Pancreas (tissue), 10 donors: ENCODE data around the gene MB21D2. TPM values are rescaled to one million over a fixed set of nuclear protein-coding genes. Genes with fewer than 3 reads are reported as not detected.

ENCODE experiments used
- ATAC-seq, 4 donors: fragments of 200-7000 bp; cut with Tn5 transposase; one replicate each; pipeline versions ENCODE4 v1.8.0 to v1.9.1; 2020; ENCODE audit warnings: mild to moderate bottlenecking in 4 of 4, moderate library complexity in 4 of 4
- DNase-seq, 6 donors: peaks; one replicate each; pipeline ENCODE4 v3.0.0-alpha.2; 2020
- FAIRE-seq: peaks from 2 replicates; lab custom pipeline; 2012; peaks lifted over from hg19 to GRCh38; lab: Jason Lieb, UNC
- H3K27ac ChIP-seq, 4 donors: fragments of 200-600 bp; sonication (generic); 1 replicate in 3 of 4; 2 replicates in 1 of 4; pipeline versions ENCODE4 v1.5.0 to v1.8.0; 2020
- H3K27me3 ChIP-seq, 4 donors: fragments of 200-600 bp; one replicate each; pipeline ENCODE4 v1.8.0; 2021
- H3K36me3 ChIP-seq, 3 donors: fragments of 200-600 bp; sonication (generic) in 1 of 3; one replicate each; pipeline versions ENCODE4 v1.5.0 to v1.8.0; 2020 to 2021
- H3K4me1 ChIP-seq, 3 donors: fragments of 200-600 bp; one replicate each; pipeline ENCODE4 v1.8.0; 2021
- H3K4me3 ChIP-seq, 4 donors: fragments of 200-600 bp; sonication (generic) in 2 of 4; one replicate each; pipeline versions ENCODE4 v1.5.0 to v1.8.0; 2020 to 2021
- H3K9me3 ChIP-seq, 4 donors: fragments of 200-600 bp; one replicate each; pipeline ENCODE4 v1.8.0; 2021
- WGBS, 2 donors: extraction: QIAGEN DNeasy Blood & Tissue Kit; methylation state at CpG; one replicate each; pipeline ENCODE4 v1.1.7; 2013; 5-methylcytosine and 5-hydroxymethylcytosine counted together
- intact Hi-C, 3 donors: fragments of 100-400 bp; cut with DNase I; formaldehyde crosslinking; loops; one replicate each; pipeline versions ENCODE4 v1.11.1 to v1.14.2; 2022
- polyA plus RNA-seq, 2 donors: library from polyadenylated mRNA; stranded (reverse); fragments of 200-250 nt; gene quantifications; one replicate each; pipeline ENCODE4 v1.2.3, GENCODE V29; 2013
- total RNA-seq, 6 donors: library from RNA; stranded (reverse); fragmentation: NEBNext Ultra II Directional in 4 of 6; extraction: Animal tissue kit (Norgen Biotek cat#: 25700) in 4 of 6; gene quantifications; one replicate each; pipeline versions ENCODE4 v1.2.1 to v1.2.4, GENCODE V29; 2021 to 2023
- TF ChIP-seq, protein P1 (sequence below), 4 donors: fragments of 200-600 bp; sonication (generic) in 3 of 4; IDR thresholded peaks; one replicate each; pipeline versions ENCODE4 v1.5.0 to v1.8.0; 2021; ENCODE audit warnings: antibody characterized with exemption in 4 of 4
- donor health status: healthy with polysubstance abuse.
- donor health status: DM: no; HTN: no; CAD: no; lungs with moderate emphysema.
- donor health status: DM: no; HTN: no; CAD: no.
- donor health status: control.
- donor health status: control.
- donor health status: Bipolar disorder and iron deficiency.
- donor health status: DM: yes; HTN: yes; CAD: no.
- donor health status: DM: no; HTN: no; CAD: no.
- donor health status: DM: no; HTN: no; CAD: no.
- donor health status: DM: yes; HTN: yes; CAD: no.

MB21D2 gene
- total and polyA plus RNA-seq, 8 donors, result 0.37 to 2.3 (median 0.94) TPM

DNA sequence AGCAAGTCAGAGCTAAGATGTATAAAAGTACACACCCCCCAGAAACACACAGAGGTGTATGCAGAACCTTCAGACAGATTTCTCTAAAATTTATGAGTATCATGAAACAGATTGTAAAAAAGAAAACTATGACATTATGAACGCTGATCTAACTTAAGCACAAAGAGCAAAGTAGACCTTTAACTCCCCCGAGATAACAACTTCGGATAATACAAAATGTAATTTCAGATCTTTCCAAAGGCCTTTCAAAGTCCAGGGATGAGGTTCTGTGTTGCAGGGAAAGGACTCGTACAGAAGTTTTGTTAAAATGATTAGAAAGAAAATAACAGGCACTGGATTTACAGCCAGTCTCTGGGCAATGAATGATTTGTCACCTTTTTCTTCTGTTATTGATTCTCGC is 97.5 kb downstream of the MB21D2 start:
- DNase-seq (no peak), ATAC-seq (no peak), FAIRE-seq (no peak)
- Histone ChIP-seq H3K27ac (no peak overlapping the region), H3K9me3 (no peaks in the 10 kb centered on the region), H3K27me3 (no peaks in the 10 kb centered on the region), H3K4me1 (no peaks in the 10 kb centered on the region), H3K36me3 (no peaks in the 10 kb centered on the region), H3K4me3 (no peak overlapping the region)
- TF ChIP-seq, protein P1, sequence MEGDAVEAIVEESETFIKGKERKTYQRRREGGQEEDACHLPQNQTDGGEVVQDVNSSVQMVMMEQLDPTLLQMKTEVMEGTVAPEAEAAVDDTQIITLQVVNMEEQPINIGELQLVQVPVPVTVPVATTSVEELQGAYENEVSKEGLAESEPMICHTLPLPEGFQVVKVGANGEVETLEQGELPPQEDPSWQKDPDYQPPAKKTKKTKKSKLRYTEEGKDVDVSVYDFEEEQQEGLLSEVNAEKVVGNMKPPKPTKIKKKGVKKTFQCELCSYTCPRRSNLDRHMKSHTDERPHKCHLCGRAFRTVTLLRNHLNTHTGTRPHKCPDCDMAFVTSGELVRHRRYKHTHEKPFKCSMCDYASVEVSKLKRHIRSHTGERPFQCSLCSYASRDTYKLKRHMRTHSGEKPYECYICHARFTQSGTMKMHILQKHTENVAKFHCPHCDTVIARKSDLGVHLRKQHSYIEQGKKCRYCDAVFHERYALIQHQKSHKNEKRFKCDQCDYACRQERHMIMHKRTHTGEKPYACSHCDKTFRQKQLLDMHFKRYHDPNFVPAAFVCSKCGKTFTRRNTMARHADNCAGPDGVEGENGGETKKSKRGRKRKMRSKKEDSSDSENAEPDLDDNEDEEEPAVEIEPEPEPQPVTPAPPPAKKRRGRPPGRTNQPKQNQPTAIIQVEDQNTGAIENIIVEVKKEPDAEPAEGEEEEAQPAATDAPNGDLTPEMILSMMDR (IDR thresholded peaks at IDR 0.05), result no peak
- intact Hi-C loops, result no loop called here
- 76 to 78% methylated on average over 5 of the region's 5 CpGs for WGBS, 2 donors

- intact Hi-C loops, result loop anchor here (5.0 to 10.0 kb wide), 3 partner anchors 216 to 756 kb away; no protein-coding TSS in a partner anchor
- H3K27ac ChIP-seq, result no peak overlapping the region
- no peaks in the 10 kb centered on the region for H3K9me3 ChIP-seq
- no peaks in the 10 kb centered on the region for H3K36me3 ChIP-seq
- H3K4me3 ChIP-seq, result no peak overlapping the region
- FAIRE-seq, result no peak
- ATAC-seq, result peak in 2 of 4 donors; percentile 68 to 72
- no peaks in the 10 kb centered on the region for H3K4me1 ChIP-seq
- no peaks in the 10 kb centered on the region for H3K27me3 ChIP-seq
- TF ChIP-seq, protein P1 (IDR thresholded peaks at IDR 0.05), result no peak
- DNase-seq, result no peak
- WGBS, 2 donors, result 75 to 84% methylated on average over 7 of the region's 7 CpGs
Measured at GRCh38 chr3:192819001-192819569, 98.6 kb downstream of the MB21D2 start.

DNA sequence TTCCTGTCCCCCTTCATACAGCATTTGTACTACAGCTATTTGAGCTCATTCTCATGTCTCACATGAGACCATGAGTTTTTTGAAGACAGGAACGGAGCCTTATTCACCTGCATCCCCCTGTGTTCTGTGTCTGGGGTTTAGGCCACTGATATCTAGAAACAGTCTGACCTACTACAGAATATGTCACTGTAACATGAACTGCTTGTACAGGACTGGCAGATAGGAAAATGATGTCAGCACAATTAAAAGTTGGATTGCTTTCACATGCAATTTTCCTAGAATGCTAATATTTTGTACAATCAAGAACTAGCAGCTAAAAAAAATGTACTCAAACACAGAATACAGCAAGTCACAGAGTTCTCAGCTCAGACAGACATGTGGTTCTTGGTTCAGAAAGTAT is 99.5 kb downstream of the MB21D2 start:
- H3K4me1 ChIP-seq, result no peaks in the 10 kb centered on the region
- no peaks in the 10 kb centered on the region for H3K27me3 ChIP-seq
- no peak overlapping the region for H3K27ac ChIP-seq
- TF ChIP-seq, protein P1 (IDR thresholded peaks at IDR 0.05), result no peak
- DNase-seq (no peak), ATAC-seq (no peak), FAIRE-seq (no peak)
- 69 to 77% methylated on average over 1 of the region's 1 CpG for WGBS, 2 donors
- no peak overlapping the region for H3K4me3 ChIP-seq
- no peaks in the 10 kb centered on the region for H3K36me3 ChIP-seq
- intact Hi-C loops, result loop anchor here (5.0 to 10.0 kb wide), 3 partner anchors 217 to 757 kb away; no protein-coding TSS in a partner anchor
- no peaks in the 10 kb centered on the region for H3K9me3 ChIP-seq

GRCh38 chr3:192817506-192817905 is 100.2 kb downstream of the MB21D2 start:
- H3K4me1 ChIP-seq, result no peaks in the 10 kb centered on the region
- no peak overlapping the region for H3K27ac ChIP-seq
- no peak for DNase-seq
- TF ChIP-seq, protein P1 (IDR thresholded peaks at IDR 0.05), result no peak
- WGBS, 2 donors, result 77 to 83% methylated on average over 4 of the region's 4 CpGs
- H3K27me3 ChIP-seq, result no peaks in the 10 kb centered on the region
- H3K9me3 ChIP-seq, result no peaks in the 10 kb centered on the region
- no peak overlapping the region for H3K4me3 ChIP-seq
- no peak for FAIRE-seq
- no peak for ATAC-seq
- no peaks in the 10 kb centered on the region for H3K36me3 ChIP-seq
- intact Hi-C loops, result loop anchor here (5.0 to 10.0 kb wide), 3 partner anchors 217 to 757 kb away; no protein-coding TSS in a partner anchor

GRCh38 chr3:192817053-192817452 is 100.6 kb downstream of the MB21D2 start:
- FAIRE-seq (no peak), ATAC-seq (no peak)

More at GRCh38 chr3:192817053-192817452, 100.6 kb downstream of the MB21D2 start:
- H3K27ac ChIP-seq, result no peak overlapping the region
- no peaks in the 10 kb centered on the region for H3K9me3 ChIP-seq
- no peaks in the 10 kb centered on the region for H3K36me3 ChIP-seq
- WGBS, 2 donors, result 80 to 86% methylated on average over 1 of the region's 1 CpG
- intact Hi-C loops, result loop anchor here (5.0 to 10.0 kb wide), 3 partner anchors 218 to 758 kb away; no protein-coding TSS in a partner anchor
- no peak overlapping the region for H3K4me3 ChIP-seq
- no peaks in the 10 kb centered on the region for H3K4me1 ChIP-seq
- H3K27me3 ChIP-seq, result no peaks in the 10 kb centered on the region
- no peak for DNase-seq
- TF ChIP-seq, protein P1 (IDR thresholded peaks at IDR 0.05), result no peak
